Epithelial cell of proximal tubule (primary cell): ENCODE data around the gene SPEF2. TPM values are rescaled to one million over a fixed set of nuclear protein-coding genes. Genes with fewer than 3 reads are reported as not detected.

Experiments used
- DNase-seq: peaks from one replicate; pipeline ENCODE4 v3.0.0-alpha.2; 2011; ENCODE audit warnings: low read depth
- H3K4me3 ChIP-seq: 2 replicates; pipeline ENCODE4 v1.5.1; 2011; ENCODE audit warnings: low read depth, mild to moderate bottlenecking, low read length
- total RNA-seq: library from RNA; depleted of rRNA; stranded (reverse); fragments of >200 nt; gene quantifications from 2 replicates; pipeline ENCODE4 v1.2.3, GENCODE V29; 2015
- TF ChIP-seq, protein P1 (sequence below): conservative IDR thresholded peaks from 2 replicates; pipeline ENCODE4 v1.5.1; 2012; ENCODE audit warnings: low read depth, mild to moderate bottlenecking, low read length

The SPEF2 gene
- total RNA-seq, 1 donor from 2014 or later: 2.3 TPM

DNA sequence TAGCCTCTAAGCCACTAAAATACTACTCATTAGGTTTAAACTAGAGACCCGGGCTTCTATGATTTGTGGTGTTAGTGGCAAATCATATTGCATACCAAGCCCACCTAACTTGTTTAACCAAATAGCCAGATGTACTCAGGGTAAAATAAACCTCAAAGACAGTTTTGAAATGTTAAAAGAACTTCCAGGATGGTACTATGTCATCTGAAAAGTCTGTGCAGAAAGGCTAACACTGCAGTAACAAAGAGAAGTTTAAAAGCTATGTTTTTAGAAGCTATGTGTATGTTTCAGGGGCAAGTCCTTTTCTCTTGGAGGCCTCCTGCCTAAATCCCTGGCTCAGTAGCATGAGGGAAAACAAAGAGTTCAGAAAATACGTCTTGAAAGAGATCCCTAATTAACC, 154.2 kb downstream of the SPEF2 start:
- no peak overlapping the region for H3K4me3 ChIP-seq
- DNase-seq: no peak

DNA sequence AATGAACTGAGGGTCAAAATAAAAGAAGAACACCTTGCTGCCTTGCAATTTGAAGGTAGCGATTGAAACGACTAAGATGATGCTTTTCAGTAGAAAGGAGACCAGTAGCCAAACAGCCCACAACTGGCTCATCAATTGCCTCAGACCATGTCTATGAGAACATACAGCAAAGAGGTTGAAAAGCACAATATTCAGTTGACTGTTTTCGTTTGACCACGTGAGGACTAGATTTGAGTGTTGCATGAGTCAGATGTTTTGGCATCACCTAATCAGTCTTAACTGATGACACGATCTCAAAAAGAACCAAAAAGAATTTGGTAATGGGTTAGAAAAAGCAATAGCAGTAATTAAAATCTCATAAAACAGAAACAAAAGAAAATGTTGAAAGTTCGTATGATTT, 156.3 kb downstream of the SPEF2 start:
- H3K4me3 ChIP-seq: no peak overlapping the region
- no peak for DNase-seq
- TF ChIP-seq, protein P1, sequence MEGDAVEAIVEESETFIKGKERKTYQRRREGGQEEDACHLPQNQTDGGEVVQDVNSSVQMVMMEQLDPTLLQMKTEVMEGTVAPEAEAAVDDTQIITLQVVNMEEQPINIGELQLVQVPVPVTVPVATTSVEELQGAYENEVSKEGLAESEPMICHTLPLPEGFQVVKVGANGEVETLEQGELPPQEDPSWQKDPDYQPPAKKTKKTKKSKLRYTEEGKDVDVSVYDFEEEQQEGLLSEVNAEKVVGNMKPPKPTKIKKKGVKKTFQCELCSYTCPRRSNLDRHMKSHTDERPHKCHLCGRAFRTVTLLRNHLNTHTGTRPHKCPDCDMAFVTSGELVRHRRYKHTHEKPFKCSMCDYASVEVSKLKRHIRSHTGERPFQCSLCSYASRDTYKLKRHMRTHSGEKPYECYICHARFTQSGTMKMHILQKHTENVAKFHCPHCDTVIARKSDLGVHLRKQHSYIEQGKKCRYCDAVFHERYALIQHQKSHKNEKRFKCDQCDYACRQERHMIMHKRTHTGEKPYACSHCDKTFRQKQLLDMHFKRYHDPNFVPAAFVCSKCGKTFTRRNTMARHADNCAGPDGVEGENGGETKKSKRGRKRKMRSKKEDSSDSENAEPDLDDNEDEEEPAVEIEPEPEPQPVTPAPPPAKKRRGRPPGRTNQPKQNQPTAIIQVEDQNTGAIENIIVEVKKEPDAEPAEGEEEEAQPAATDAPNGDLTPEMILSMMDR: no peak

More for the DNA sequence above, 154.2 kb downstream of the SPEF2 start:
- TF ChIP-seq, protein P1: no peak

DNA sequence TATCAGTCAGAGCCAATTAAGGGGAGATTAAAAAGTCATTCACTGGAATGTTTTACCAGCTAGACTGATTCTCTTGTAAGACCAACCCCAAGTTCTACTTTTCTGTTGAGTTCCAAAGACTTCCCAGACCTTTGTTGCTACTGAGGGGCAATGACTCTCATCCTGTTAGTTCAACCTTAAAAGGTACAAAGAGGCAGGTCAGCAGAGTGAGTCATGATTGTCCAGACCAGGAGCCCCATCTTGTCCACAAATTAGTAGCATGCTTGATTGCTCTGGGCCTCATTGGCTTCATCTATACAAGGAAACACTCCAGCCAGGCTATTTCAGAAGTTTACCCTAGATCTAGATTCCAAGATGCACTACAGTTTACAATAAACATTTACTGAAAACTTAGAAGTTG, 159.1 kb downstream of the SPEF2 start:
- DNase-seq: peak; percentile 53
- H3K4me3 ChIP-seq: no peak overlapping the region
- TF ChIP-seq, protein P1: no peak

DNA sequence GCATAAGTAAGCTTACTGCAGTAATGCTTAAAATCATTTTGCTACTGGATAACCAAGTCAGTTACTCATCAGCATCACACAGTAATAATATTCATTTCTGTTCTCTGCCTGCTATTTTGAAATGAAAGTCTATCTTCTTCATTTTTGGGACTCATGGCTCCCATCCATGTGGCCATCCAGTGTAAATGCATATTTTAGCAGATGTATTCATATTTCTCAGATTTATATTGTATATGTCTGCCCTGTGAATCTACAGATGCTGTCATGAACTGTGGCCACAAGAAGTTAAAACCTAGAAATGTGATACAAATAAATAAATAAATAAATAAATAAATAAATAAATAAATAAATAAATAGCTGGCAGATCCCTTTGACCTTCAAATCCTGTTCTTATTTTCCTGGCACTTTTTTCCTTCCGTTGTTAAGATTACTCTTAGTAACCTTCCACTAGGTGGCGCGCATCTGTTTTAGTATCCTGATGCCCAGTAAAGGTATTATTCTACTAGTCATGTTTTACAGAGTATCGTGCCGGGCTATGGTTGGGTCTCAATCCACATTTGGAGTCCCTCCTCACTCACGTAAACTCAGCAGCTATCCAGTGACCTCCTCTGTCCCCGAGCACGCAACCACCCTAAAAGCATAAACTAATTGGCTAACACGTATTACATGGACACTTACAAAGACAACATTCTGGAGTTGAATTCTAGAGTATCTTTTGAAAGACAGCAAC, 159.9 kb downstream of the SPEF2 start:
- TF ChIP-seq, protein P1: peak; percentile 72
- H3K4me3 ChIP-seq: no peak overlapping the region
- DNase-seq: peak; percentile 48

DNA sequence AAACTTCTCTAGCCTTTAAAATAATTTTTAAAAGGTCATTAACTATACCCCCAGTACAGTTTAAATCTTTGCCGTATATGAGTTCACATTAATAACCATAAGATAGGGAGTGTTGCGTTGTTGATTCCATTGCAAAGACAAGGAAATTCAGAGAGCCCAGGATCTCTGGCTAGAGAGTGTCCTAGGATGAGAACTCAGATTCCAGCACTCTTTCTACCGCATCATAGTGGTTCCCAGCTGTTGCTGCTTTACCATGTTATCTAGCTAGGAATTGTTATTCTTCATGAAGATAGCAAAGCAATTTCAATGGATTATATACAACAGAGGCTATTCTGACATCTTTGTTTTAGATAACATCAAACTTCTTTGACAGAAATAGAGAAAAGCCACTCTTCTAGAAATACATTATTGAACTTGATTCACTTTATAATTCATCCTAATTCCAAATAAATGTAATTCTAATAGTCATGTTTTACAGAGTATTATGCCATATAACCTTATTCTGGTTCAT, 160.7 kb downstream of the SPEF2 start:
- no peak overlapping the region for H3K4me3 ChIP-seq
- TF ChIP-seq, protein P1: no peak
- no peak for DNase-seq

DNA sequence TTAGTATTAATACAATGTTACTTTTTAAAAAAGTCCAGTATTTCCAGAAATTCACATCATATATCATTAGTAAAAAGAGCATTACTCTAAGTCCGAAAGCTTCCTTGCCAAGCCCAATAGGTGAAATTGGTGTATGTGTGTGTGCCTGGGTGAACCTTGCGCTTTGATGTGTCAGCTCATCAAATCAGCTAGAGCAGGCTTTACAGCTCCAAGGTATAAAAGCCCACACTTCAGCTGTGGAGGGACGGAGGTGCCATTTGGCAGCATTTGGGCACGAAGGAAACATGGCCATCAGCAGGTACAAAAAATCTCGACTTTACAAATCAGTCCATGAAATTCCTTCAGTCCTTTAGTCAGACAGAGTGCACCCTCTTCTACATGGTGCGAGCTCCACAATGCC, 162.6 kb downstream of the SPEF2 start:
- DNase-seq: no peak
- TF ChIP-seq, protein P1: no peak
- no peak overlapping the region for H3K4me3 ChIP-seq
